Psoas muscle (tissue), 8 donors: Measurements from ENCODE around the gene MLLT1. TPM values are rescaled to one million over a fixed set of nuclear protein-coding genes. Genes with fewer than 3 reads are reported as not detected.

Experiments used
- ATAC-seq, 4 donors: fragments of 200-7000 bp; cut with Tn5 transposase; one replicate each; pipeline ENCODE4 v1.9.1; 2020; ENCODE audit warnings: moderate library complexity in 3 of 4, mild to moderate bottlenecking in 2 of 4
- DNase-seq, 2 donors: peaks; one replicate each; pipeline ENCODE4 v3.0.0-alpha.2; 2020
- H3K27ac ChIP-seq: fragments of 200-600 bp; one replicate; pipeline ENCODE4 v1.8.0; 2022
- H3K27me3 ChIP-seq, 3 donors: fragments of 200-600 bp in 1 of 3; one replicate each; pipeline versions ENCODE4 v1.6.1 to v1.8.0; 2013 to 2022; ENCODE audit warnings: low read length in 2 of 3, mild to moderate bottlenecking in 2 of 3, moderate library complexity in 1 of 3; ENCODE audit not compliant: insufficient read depth in 3 of 3
- H3K36me3 ChIP-seq, 2 donors: fragments of 200-600 bp in 1 of 2; one replicate each; pipeline versions ENCODE4 v1.6.1 to v1.8.0; 2013 to 2022; ENCODE audit warnings: low read depth in 1 of 2, mild to moderate bottlenecking in 1 of 2, moderate library complexity in 1 of 2; ENCODE audit not compliant: insufficient read depth in 1 of 2
- H3K4me1 ChIP-seq: fragments of 200-600 bp; one replicate; pipeline ENCODE4 v1.8.0; 2022
- H3K4me3 ChIP-seq: fragments of 200-600 bp; one replicate; pipeline ENCODE4 v1.8.0; 2022; ENCODE audit warnings: mild to moderate bottlenecking
- H3K9me3 ChIP-seq: fragments of 200-600 bp; one replicate; pipeline ENCODE4 v1.8.0; 2022
- WGBS, 3 donors: extraction: QIAGEN DNeasy Blood & Tissue Kit; methylation state at CpG; one replicate each; pipeline versions ENCODE4 v1.1.6 to v1.1.7; 2013; 5-methylcytosine and 5-hydroxymethylcytosine counted together
- intact Hi-C, 2 donors: fragments of 100-400 bp; cut with DNase I; formaldehyde crosslinking; loops; one replicate each; pipeline versions ENCODE4 v1.11.0 to v1.14.2; 2022
- polyA plus RNA-seq, 3 donors: library from polyadenylated mRNA; stranded (reverse); fragments of 200-250 nt; gene quantifications; one replicate each; pipeline ENCODE4 v1.2.3, GENCODE V29; 2013
- total RNA-seq, 4 donors: library from RNA; stranded (reverse); fragmentation: NEBNext Ultra II Directional in 2 of 4; extraction: Animal tissue kit (Norgen Biotek cat#: 25700) in 2 of 4; gene quantifications; one replicate each; pipeline versions ENCODE4 v1.2.1 to v1.2.4, GENCODE V29; 2021 to 2023
- TF ChIP-seq, protein P1 (sequence below): fragments of 200-600 bp; IDR thresholded peaks from one replicate; pipeline ENCODE4 v1.8.0; 2022; ENCODE audit warnings: antibody characterized with exemption
- donor health status: healthy with polysubstance abuse.
- donor health status: DM: no; HTN: no; CAD: no; lungs with moderate emphysema.
- donor health status: Bipolar disorder and iron deficiency.
- donor health status: healthy.
- donor health status: DM: yes; HTN: yes; CAD: no.
- donor health status: DM: no; HTN: no; CAD: no.
- donor health status: DM: no; HTN: no; CAD: no.
- donor health status: DM: yes; HTN: yes; CAD: no.

The MLLT1 gene
- total and polyA plus RNA-seq, 7 donors, result 24.2 to 51.7 (median 35.8) TPM

DNA sequence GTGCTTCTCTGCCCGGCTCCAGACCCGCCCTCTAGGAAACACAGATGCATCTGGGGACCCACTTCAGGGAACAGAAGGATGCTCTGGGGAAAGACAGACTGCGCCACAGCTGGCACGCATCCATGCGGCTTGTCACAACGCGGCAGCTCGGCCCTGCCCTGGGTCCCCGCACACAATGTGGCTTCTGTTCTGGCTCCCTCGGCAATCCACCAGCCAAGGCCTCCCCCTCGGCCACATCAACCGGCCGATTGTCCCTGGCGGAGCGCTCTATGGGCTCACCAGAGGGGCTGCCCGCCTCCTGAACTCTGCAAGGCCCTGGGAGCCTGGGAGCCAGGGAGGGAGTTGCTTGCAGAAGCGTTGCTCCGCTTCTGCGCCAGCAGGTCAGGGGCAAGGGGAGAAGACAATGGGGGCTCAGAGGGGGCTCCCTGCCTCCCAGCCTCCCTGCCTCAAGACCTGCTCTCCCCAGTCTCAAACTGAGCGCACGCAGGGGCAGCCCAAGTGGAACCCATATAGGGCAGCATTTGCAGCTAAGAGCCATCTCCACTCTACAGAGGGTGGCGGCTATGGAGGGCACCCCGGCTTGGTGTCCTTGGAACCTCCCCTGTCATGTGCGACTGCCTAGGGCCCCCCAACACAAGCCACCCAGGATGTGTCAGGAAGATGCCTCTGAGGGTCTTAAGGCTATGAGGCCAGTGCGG lies 37.9 kb downstream of the MLLT1 start:
- ATAC-seq, result no peak
- no peak overlapping the region for H3K4me3 ChIP-seq
- WGBS, 3 donors, result 64 to 73% (median 70%) methylated on average over 23 to 25 of the region's 25 CpGs
- H3K9me3 ChIP-seq, result no peaks in the 10 kb centered on the region
- TF ChIP-seq, protein P1, sequence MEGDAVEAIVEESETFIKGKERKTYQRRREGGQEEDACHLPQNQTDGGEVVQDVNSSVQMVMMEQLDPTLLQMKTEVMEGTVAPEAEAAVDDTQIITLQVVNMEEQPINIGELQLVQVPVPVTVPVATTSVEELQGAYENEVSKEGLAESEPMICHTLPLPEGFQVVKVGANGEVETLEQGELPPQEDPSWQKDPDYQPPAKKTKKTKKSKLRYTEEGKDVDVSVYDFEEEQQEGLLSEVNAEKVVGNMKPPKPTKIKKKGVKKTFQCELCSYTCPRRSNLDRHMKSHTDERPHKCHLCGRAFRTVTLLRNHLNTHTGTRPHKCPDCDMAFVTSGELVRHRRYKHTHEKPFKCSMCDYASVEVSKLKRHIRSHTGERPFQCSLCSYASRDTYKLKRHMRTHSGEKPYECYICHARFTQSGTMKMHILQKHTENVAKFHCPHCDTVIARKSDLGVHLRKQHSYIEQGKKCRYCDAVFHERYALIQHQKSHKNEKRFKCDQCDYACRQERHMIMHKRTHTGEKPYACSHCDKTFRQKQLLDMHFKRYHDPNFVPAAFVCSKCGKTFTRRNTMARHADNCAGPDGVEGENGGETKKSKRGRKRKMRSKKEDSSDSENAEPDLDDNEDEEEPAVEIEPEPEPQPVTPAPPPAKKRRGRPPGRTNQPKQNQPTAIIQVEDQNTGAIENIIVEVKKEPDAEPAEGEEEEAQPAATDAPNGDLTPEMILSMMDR, result no peak
- intact Hi-C loops, result no loop called here
- peaks cover 57% of the 10 kb centered on the region for H3K4me1 ChIP-seq
- no peaks in the 10 kb centered on the region for H3K36me3 ChIP-seq
- peak in 1 of 2 donors; percentile 58 for DNase-seq
- H3K27ac ChIP-seq, result no peak overlapping the region
- no peaks in the 10 kb centered on the region for H3K27me3 ChIP-seq

DNA sequence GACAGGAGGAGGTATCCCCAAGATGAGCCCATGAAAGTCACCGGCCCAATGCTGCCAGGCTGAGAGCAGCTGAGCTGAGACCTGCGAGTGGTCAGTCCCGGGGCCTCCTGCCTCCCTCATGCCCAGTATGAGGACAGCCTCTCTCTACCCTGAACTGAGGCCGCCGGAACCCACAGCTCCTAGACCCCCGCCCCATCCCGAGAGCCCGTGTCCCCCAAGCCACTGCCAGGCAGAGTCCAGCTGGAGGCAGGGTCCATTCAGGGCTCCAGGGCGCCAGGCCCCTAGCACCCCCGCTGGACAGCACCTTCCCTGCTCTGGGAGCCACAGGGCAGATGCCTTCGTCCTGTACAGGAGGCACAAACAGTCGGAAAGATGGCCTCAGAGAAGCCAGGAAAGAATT lies 38.7 kb downstream of the MLLT1 start:
- DNase-seq (peak in 1 of 2 donors; percentile 36), ATAC-seq (no peak)
- TF ChIP-seq, protein P1, result no peak
- WGBS, 3 donors, result 88 to 94% (median 93%) methylated on average over 12 of the region's 12 CpGs
- intact Hi-C loops, result no loop called here
- Histone ChIP-seq H3K27ac (no peak overlapping the region), H3K4me3 (no peak overlapping the region), H3K27me3 (no peaks in the 10 kb centered on the region), H3K36me3 (no peaks in the 10 kb centered on the region), H3K4me1 (peaks cover 65% of the 10 kb centered on the region), H3K9me3 (no peaks in the 10 kb centered on the region)

DNA sequence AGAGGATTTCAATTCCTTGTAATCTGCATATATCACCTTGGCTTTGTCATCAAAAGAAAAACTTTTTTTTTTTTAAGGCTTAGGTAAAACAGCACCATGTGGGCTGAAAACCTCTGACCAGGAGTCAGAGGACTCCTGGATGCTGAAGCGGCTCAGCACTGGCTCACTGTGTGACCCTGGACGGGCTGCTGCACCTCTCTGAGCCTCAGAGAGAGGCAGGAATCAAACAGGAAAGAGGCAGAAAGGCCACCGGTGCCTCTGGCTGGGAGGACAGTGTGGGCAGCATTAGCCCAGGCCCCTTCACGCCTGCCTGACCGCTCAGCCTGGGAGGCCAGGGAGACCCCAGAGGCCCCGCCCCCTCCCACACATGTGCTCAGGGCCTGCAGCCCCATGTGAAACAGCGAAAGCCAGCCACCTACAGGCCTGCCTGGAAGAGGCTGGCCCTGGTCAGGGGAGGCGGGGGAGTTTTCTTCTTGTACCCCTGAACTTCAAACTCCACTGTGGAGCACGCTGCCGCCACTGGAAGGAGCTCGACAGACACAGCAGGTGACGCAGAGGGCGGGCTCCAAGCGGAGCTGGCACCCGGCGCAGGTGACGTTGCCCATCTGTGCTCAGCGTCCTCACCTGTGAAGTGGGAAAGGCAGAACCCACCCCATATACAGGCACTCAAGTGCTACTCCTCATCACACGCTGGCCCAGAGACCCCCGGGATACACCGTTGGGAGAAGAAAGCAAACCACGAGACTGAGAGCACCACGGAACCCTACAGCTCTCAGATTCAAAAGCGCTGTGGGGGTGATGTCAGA lies 39.7 kb downstream of the MLLT1 start:
- Histone ChIP-seq H3K9me3 (no peaks in the 10 kb centered on the region), H3K27me3 (no peaks in the 10 kb centered on the region), H3K4me3 (no peak overlapping the region), H3K36me3 (no peaks in the 10 kb centered on the region), H3K4me1 (peaks cover 75% of the 10 kb centered on the region), H3K27ac (peak overlapping the region; percentile 92)
- intact Hi-C loops, result loop anchor here in 1 of 2 donors (2.0 kb wide), 1 partner anchor 33 kb away; no protein-coding TSS in a partner anchor
- peak in 1 of 2 donors; percentile 47 for DNase-seq
- WGBS, 3 donors, result 91 to 95% (median 92%) methylated on average over 24 of the region's 24 CpGs
- TF ChIP-seq, protein P1, result no peak
- ATAC-seq, result no peak

DNA sequence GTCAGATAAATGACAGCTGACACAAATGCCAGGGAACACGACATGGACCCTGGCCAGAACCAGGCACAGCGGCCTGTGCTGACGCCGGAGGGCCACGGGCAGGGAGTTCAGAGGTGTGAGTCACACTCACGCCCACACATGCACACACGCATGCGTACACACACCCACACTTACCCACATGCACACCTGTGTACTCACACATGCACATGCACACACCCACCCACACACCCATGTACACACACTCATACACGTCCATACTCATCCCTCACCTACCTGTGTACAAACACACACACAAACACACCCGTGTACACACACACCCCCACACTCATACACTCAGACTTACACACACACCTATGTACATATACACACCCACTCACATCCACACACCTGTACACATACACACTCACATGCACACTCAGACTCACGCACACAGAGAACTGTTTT lies 40.4 kb downstream of the MLLT1 start:
- ATAC-seq (peak; percentile 63 to 79 (median 70)), DNase-seq (peak in 1 of 2 donors; percentile 76)
- 34 to 64% (median 42%) methylated on average over 9 to 11 of the region's 11 CpGs for WGBS, 3 donors
- intact Hi-C loops, result loop anchor here in 1 of 2 donors (2.0 kb wide), 1 partner anchor 33 kb away; no protein-coding TSS in a partner anchor
- peak overlapping the region; percentile 26 for H3K4me3 ChIP-seq
- H3K4me1 ChIP-seq, result peaks cover 77% of the 10 kb centered on the region
- no peaks in the 10 kb centered on the region for H3K27me3 ChIP-seq
- peak overlapping the region; percentile 92 for H3K27ac ChIP-seq
- no peaks in the 10 kb centered on the region for H3K9me3 ChIP-seq
- no peaks in the 10 kb centered on the region for H3K36me3 ChIP-seq
- TF ChIP-seq, protein P1, result no peak
